Natural killer cell (primary cell): Measurements from ENCODE around the gene ENGASE. TPM values are rescaled to one million over a fixed set of nuclear protein-coding genes. Genes with fewer than 3 reads are reported as not detected.

Experiments
- ATAC-seq, 3 donors: fragments of 150-1000 bp in 2 of 3; fragments of 200-7000 bp in 1 of 3; cut with Tn5 transposase; 1 replicate in 1 of 3; 2 replicates in 2 of 3; pipeline ENCODE4 v1.10.0; 2021; ENCODE audit warnings: mild to moderate bottlenecking in 2 of 3, moderate library complexity in 2 of 3
- DNase-seq, 2 donors: peaks; one replicate each; pipeline versions ENCODE4 v3.0.0 to v3.0.0-alpha.2; 2013 to 2021; ENCODE audit warnings: mixed read lengths in 1 of 2
- H3K27ac ChIP-seq: one replicate; pipeline ENCODE4 v1.5.1; 2013; ENCODE audit warnings: mild to moderate bottlenecking, low read length
- H3K27me3 ChIP-seq: one replicate; pipeline ENCODE4 v1.6.1; 2013; ENCODE audit warnings: low read length; ENCODE audit not compliant: control insufficient read depth, insufficient read depth
- H3K36me3 ChIP-seq: one replicate; pipeline ENCODE4 v1.6.1; 2013; ENCODE audit warnings: low read length; ENCODE audit not compliant: control insufficient read depth, insufficient read depth
- H3K4me1 ChIP-seq: one replicate; pipeline ENCODE4 v1.6.1; 2013; ENCODE audit warnings: low read length; ENCODE audit not compliant: control insufficient read depth, insufficient read depth
- H3K4me3 ChIP-seq: one replicate; pipeline ENCODE4 v1.5.1; 2013; ENCODE audit warnings: low read length
- H3K9me3 ChIP-seq: one replicate; pipeline ENCODE4 v1.6.1; 2013; ENCODE audit warnings: low read length; ENCODE audit not compliant: control insufficient read depth, insufficient read depth
- H3K27ac Mint-ChIP-seq, 2 donors: one replicate each; pipeline ENCODE4 v1.8.0; 2022; ENCODE audit warnings: mild to moderate bottlenecking in 2 of 2, mixed read lengths in 2 of 2, moderate library complexity in 1 of 2
- H3K27me3 Mint-ChIP-seq, 2 donors: one replicate each; pipeline ENCODE4 v1.8.0; 2022; ENCODE audit warnings: low read depth in 2 of 2, mixed read lengths in 2 of 2
- H3K36me3 Mint-ChIP-seq: one replicate; pipeline ENCODE4 v1.8.0; 2022; ENCODE audit warnings: mixed read lengths
- H3K4me1 Mint-ChIP-seq, 2 donors: one replicate each; pipeline ENCODE4 v1.8.0; 2022; ENCODE audit warnings: mixed read lengths in 2 of 2
- H3K4me3 Mint-ChIP-seq: one replicate; pipeline ENCODE4 v1.8.0; 2022; ENCODE audit warnings: mild to moderate bottlenecking, moderate library complexity, mixed read lengths
- H3K9me3 Mint-ChIP-seq, 2 donors: one replicate each; pipeline ENCODE4 v1.8.0; 2022; ENCODE audit warnings: mixed read lengths in 2 of 2
- WGBS: methylation state at CpG from one replicate; pipeline ENCODE4 v1.1.7; 2013; ENCODE audit warnings: missing lambda C conversion rate; ENCODE audit not compliant: insufficient coverage; 5-methylcytosine and 5-hydroxymethylcytosine counted together
- intact Hi-C: fragments of 100-400 bp; cut with micrococcal nuclease; formaldehyde crosslinking; loops from one replicate; pipeline ENCODE4 v1.14.2; 2022
- total RNA-seq, 4 donors: library from RNA; stranded (reverse); fragments of 120-200 nt in 1 of 4; gene quantifications; one replicate each; pipeline versions ENCODE4 v1.2.3 to v1.2.4, GENCODE V29; 2013 to 2022
- TF ChIP-seq, protein P1 (sequence below): fragments of 200-600 bp; IDR thresholded peaks from one replicate; pipeline ENCODE4 v1.8.0; 2022; ENCODE audit warnings: antibody characterized with exemption

Gene ENGASE
- total RNA-seq, 3 donors from 2014 or later (not counting 1 experiment from before 2014, with no cell fraction given): 56.0 to 86.4 (median 56.9) TPM

DNA sequence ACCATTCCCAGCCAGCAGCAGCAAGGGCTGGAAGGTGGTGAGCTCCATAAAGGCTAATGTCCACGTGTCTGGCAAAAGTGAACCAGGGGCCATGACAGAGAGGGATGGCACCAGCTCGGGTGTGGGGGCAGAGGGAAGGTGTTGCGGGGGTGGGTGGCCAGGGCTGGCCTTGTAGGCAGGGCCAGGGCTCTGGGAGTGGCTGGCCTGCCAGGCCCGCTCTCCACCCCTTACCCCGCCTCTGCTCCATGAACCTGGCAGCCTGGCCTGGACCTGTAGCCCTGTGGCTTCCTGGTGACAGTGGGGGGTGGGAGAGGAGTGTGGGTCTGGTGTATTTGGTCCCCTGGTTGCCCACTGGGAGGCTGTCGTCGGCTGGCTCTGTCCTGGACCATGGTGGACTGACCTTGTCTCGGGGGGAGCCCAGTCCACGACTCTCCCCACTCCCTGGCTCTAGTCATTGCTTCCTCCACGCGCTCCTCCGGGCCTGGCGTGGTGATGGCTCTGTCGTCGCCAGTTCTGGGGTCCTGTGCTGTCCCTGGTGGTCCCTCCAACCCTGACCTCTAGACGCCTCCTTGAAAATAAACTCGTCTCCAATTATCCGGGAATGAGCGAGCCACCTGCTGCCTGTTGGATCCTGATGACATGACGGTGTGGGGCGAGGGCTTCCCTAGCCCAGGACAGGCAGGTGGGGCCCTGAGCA, 50.0 kb downstream of the ENGASE start:
- no peaks in the 10 kb centered on the region for H3K9me3 ChIP-seq
- intact Hi-C loops: no loop called here
- H3K27me3 ChIP-seq: no peaks in the 10 kb centered on the region
- H3K27me3 Mint-ChIP-seq: no peaks in the 10 kb centered on the region
- H3K36me3 Mint-ChIP-seq: no peaks in the 10 kb centered on the region
- no peak overlapping the region for H3K4me3 Mint-ChIP-seq
- TF ChIP-seq, protein P1, sequence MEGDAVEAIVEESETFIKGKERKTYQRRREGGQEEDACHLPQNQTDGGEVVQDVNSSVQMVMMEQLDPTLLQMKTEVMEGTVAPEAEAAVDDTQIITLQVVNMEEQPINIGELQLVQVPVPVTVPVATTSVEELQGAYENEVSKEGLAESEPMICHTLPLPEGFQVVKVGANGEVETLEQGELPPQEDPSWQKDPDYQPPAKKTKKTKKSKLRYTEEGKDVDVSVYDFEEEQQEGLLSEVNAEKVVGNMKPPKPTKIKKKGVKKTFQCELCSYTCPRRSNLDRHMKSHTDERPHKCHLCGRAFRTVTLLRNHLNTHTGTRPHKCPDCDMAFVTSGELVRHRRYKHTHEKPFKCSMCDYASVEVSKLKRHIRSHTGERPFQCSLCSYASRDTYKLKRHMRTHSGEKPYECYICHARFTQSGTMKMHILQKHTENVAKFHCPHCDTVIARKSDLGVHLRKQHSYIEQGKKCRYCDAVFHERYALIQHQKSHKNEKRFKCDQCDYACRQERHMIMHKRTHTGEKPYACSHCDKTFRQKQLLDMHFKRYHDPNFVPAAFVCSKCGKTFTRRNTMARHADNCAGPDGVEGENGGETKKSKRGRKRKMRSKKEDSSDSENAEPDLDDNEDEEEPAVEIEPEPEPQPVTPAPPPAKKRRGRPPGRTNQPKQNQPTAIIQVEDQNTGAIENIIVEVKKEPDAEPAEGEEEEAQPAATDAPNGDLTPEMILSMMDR: no peak
- H3K36me3 ChIP-seq: no peaks in the 10 kb centered on the region
- DNase-seq (no peak), ATAC-seq (no peak)
- no peaks in the 10 kb centered on the region for H3K9me3 Mint-ChIP-seq
- H3K27ac Mint-ChIP-seq: no peak overlapping the region
- 86% methylated on average over 21 of the region's 21 CpGs for WGBS
- H3K27ac ChIP-seq: no peak overlapping the region
- no peaks in the 10 kb centered on the region for H3K4me1 ChIP-seq
- H3K4me1 Mint-ChIP-seq: no peaks in the 10 kb centered on the region
- no peak overlapping the region for H3K4me3 ChIP-seq

DNA sequence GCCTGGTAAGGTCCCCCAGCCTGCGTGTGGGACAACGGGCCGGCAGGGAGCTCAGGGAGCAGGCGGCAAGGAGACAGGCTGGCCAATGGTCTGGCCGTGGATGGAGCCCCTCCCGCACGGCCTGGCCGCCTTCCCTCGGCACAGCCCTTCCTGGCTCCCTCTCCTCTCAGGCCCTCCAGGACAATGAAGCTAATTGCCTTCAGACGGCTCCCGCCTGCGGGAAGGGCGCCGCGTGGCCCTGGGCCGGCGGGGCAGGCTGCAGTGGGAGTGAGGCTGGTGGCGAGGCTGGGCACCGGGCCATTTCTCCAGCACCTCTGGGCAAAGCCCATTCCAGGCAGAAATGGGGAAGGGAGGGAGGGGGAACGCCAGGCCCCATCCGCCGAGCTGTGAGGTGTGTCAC, 50.9 kb downstream of the ENGASE start:
- TF ChIP-seq, protein P1: no peak
- H3K9me3 ChIP-seq: no peaks in the 10 kb centered on the region
- H3K4me1 Mint-ChIP-seq: no peaks in the 10 kb centered on the region
- H3K36me3 ChIP-seq: no peaks in the 10 kb centered on the region
- no peaks in the 10 kb centered on the region for H3K27me3 Mint-ChIP-seq
- no peaks in the 10 kb centered on the region for H3K4me1 ChIP-seq
- ATAC-seq (no peak), DNase-seq (no peak)
- H3K27me3 ChIP-seq: no peaks in the 10 kb centered on the region
- no peak overlapping the region for H3K4me3 ChIP-seq
- no peaks in the 10 kb centered on the region for H3K9me3 Mint-ChIP-seq
- no peaks in the 10 kb centered on the region for H3K36me3 Mint-ChIP-seq
- H3K27ac ChIP-seq: no peak overlapping the region
- intact Hi-C loops: no loop called here
- WGBS: 73% methylated on average over 22 of the region's 22 CpGs
- H3K27ac Mint-ChIP-seq: no peak overlapping the region
- no peak overlapping the region for H3K4me3 Mint-ChIP-seq

DNA sequence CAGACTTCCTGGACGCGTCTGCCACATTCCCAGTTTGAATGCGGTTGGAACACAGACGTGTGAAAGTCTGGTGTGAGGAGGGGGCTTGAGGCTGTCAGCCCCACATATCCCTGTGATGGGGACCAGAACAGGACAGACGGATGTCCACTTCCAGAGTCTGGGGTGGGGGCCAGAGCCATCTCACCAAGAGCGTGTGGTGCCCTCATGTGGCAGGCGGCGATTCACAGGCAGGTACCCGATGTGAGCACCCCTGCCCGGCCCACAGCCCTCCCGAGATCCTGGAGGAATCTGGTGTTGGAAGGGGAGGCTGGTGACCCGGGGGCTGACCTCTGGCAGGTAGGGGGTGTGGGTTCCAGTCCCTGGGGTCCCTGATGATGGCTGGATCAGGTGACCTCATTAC, 51.5 kb downstream of the ENGASE start:
- no peaks in the 10 kb centered on the region for H3K27me3 ChIP-seq
- no peak overlapping the region for H3K4me3 ChIP-seq
- H3K27ac ChIP-seq: no peak overlapping the region
- no peaks in the 10 kb centered on the region for H3K36me3 Mint-ChIP-seq
- H3K27ac Mint-ChIP-seq: no peak overlapping the region
- H3K27me3 Mint-ChIP-seq: no peaks in the 10 kb centered on the region
- H3K9me3 Mint-ChIP-seq: no peaks in the 10 kb centered on the region
- WGBS: 53% methylated on average over 12 of the region's 12 CpGs
- ATAC-seq: no peak
- H3K4me1 Mint-ChIP-seq: no peaks in the 10 kb centered on the region
- TF ChIP-seq, protein P1: no peak
- H3K4me1 ChIP-seq: no peaks in the 10 kb centered on the region
- no peaks in the 10 kb centered on the region for H3K9me3 ChIP-seq
- DNase-seq: no peak
- intact Hi-C loops: no loop called here
- H3K4me3 Mint-ChIP-seq: no peak overlapping the region
- H3K36me3 ChIP-seq: no peaks in the 10 kb centered on the region
